ENCODE results near the gene ACTN1.

DNA sequence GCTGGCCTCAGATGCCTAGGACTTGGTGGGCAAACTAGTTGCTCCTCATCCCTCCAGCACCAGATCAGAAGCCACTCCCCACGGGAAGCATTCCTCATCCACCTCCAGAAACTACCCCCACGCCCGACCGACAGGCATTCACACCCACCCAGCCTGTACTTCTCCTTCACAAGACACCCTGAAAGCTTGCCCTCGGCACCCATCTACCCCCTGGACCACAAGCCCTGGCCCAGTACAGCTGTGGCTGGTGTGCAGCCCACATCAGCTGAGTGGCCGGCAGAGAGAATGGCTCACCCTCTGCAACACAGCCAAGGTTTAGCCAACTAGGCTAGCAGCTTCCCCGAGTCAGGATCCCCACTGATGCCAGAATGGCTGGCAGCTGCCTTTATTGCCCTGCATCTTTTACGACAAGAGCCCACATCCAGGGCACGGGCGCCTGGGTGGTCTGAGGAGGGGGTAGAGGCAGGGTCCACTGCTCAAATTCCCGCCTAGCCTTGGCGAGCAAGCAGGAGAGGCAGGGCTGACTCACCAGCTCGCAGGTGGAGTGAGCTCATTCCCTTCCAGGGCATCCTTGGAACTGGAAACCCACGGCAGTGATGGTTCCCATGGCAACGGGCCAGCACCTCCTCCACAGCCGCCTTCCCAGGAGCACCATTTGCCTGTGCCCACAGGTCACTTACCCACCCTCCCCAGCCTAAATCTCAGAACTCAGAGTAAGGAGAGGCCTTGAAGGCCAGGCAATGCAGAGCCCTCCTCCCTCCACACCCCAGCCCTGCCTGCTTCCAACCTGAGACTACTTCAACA lies 17.1 kb downstream of the ACTN1 start:
- TF ChIP-seq, protein P1, sequence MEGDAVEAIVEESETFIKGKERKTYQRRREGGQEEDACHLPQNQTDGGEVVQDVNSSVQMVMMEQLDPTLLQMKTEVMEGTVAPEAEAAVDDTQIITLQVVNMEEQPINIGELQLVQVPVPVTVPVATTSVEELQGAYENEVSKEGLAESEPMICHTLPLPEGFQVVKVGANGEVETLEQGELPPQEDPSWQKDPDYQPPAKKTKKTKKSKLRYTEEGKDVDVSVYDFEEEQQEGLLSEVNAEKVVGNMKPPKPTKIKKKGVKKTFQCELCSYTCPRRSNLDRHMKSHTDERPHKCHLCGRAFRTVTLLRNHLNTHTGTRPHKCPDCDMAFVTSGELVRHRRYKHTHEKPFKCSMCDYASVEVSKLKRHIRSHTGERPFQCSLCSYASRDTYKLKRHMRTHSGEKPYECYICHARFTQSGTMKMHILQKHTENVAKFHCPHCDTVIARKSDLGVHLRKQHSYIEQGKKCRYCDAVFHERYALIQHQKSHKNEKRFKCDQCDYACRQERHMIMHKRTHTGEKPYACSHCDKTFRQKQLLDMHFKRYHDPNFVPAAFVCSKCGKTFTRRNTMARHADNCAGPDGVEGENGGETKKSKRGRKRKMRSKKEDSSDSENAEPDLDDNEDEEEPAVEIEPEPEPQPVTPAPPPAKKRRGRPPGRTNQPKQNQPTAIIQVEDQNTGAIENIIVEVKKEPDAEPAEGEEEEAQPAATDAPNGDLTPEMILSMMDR (IDR thresholded peaks at IDR 0.05): no peak
- TF ChIP-seq POLR2A (IDR thresholded peaks at IDR 0.05): no peak
